ENCODE results near the gene PLEKHA5.

The PLEKHA5 gene

GRCh38 chr12:19301223-19301622 lies 171.7 kb downstream of the PLEKHA5 start:
- TF ChIP-seq POU6F1 (CRISPR knock-in tag; IDR thresholded peaks at IDR 0.05; ENCODE audit: borderline replicate concordance, low read depth) (no peak), ZNF8 (CRISPR knock-in tag; IDR thresholded peaks at IDR 0.05) (no peak), TSHZ2 (CRISPR knock-in tag; IDR thresholded peaks at IDR 0.05) (no peak), GLIS3 (CRISPR knock-in tag; IDR thresholded peaks at IDR 0.05) (no peak), ZFP30 (CRISPR knock-in tag; IDR thresholded peaks at IDR 0.05) (no peak), CSDC2 (CRISPR knock-in tag; IDR thresholded peaks at IDR 0.05) (no peak), CSRNP3 (CRISPR knock-in tag; IDR thresholded peaks at IDR 0.05) (no peak), PATZ1 (CRISPR knock-in tag; IDR thresholded peaks at IDR 0.05; ENCODE audit: borderline replicate concordance) (no peak), PPARA (CRISPR knock-in tag; IDR thresholded peaks at IDR 0.05; ENCODE audit: borderline replicate concordance) (no peak), ARNTL (CRISPR knock-in tag; IDR thresholded peaks at IDR 0.05; ENCODE audit: borderline replicate concordance, low read depth) (no peak), BACH2 (CRISPR knock-in tag; IDR thresholded peaks at IDR 0.05; ENCODE audit: borderline replicate concordance) (no peak), SNAI2 (CRISPR knock-in tag; IDR thresholded peaks at IDR 0.05) (no peak), ISL1 (CRISPR knock-in tag; IDR thresholded peaks at IDR 0.05) (no peak), TCF4 (CRISPR knock-in tag; IDR thresholded peaks at IDR 0.05; ENCODE audit: borderline replicate concordance) (no peak)
- ATAC-seq = no peak

- TF ChIP-seq TOX (CRISPR knock-in tag; IDR thresholded peaks at IDR 0.05; ENCODE audit: borderline replicate concordance) = no peak
- no peak for TF ChIP-seq PATZ1 (CRISPR knock-in tag; IDR thresholded peaks at IDR 0.05; ENCODE audit: borderline replicate concordance)
- TF ChIP-seq CREB5 (CRISPR knock-in tag; IDR thresholded peaks at IDR 0.05; ENCODE audit: low read depth) = no peak
- TF ChIP-seq ZFP30 (CRISPR knock-in tag; IDR thresholded peaks at IDR 0.05) = no peak
- TF ChIP-seq RARB (CRISPR knock-in tag; IDR thresholded peaks at IDR 0.05) = no peak
- TF ChIP-seq ARNTL (CRISPR knock-in tag; IDR thresholded peaks at IDR 0.05; ENCODE audit: borderline replicate concordance, low read depth) = no peak
- TF ChIP-seq TSHZ2 (CRISPR knock-in tag; IDR thresholded peaks at IDR 0.05) = no peak
- TF ChIP-seq ZNF565 (CRISPR knock-in tag; conservative IDR thresholded peaks at IDR 0.05; ENCODE audit: low read depth) = no peak
- no peak for TF ChIP-seq GLIS3 (CRISPR knock-in tag; IDR thresholded peaks at IDR 0.05)
- no peak for TF ChIP-seq SNAI2 (CRISPR knock-in tag; IDR thresholded peaks at IDR 0.05)
- TF ChIP-seq PPARA (CRISPR knock-in tag; IDR thresholded peaks at IDR 0.05; ENCODE audit: borderline replicate concordance) = no peak
- no peak for TF ChIP-seq ZFP3 (CRISPR knock-in tag; IDR thresholded peaks at IDR 0.05)
- no peak for TF ChIP-seq ZNF70 (CRISPR knock-in tag; IDR thresholded peaks at IDR 0.05)
- no peak for TF ChIP-seq ISL1 (CRISPR knock-in tag; IDR thresholded peaks at IDR 0.05)
- TF ChIP-seq ZC3H10 (CRISPR knock-in tag; IDR thresholded peaks at IDR 0.05) = no peak
- TF ChIP-seq POU6F1 (CRISPR knock-in tag; IDR thresholded peaks at IDR 0.05; ENCODE audit: borderline replicate concordance, low read depth) = no peak
- no peak for TF ChIP-seq ESRRG (CRISPR knock-in tag; IDR thresholded peaks at IDR 0.05)
- TF ChIP-seq BACH2 (CRISPR knock-in tag; IDR thresholded peaks at IDR 0.05; ENCODE audit: borderline replicate concordance) = no peak
- ATAC-seq = no peak
Observed at GRCh38 chr12:19301688-19302087, 172.2 kb downstream of the PLEKHA5 start.

All from SK-N-SH treated with all-trans-retinoic acid at 6 μM for 48 hours (cell line).